HUDEP-2 (cell line): Measurements from ENCODE around the gene LCOR.
"Not testable (repeated sequence)": the region's sequence is repeated elsewhere in the genome, so short reads cannot be mapped to it uniquely, and the experiment has no call there.

ENCODE experiments used
- DNase-seq, 76 experiments: peaks; one replicate each; lab custom pipeline; 2025; ENCODE audit not compliant: unreplicated experiment in 76 of 76; lab: John Stamatoyannopoulos, UW

The LCOR gene

GRCh38 chr10:96831867-96832720 is at the start of gene LCOR:
Gene LCOR (plus strand): TSS chr10:96832298. CDS start chr10:96949058, 116,760 bp downstream.
- peak in 75 of 76 experiments; percentile 31 to 92 (median 83) for DNase-seq

- no peak for DNase-seq
Observed at GRCh38 chr10:96784253-96784652, 47.8 kb upstream of the LCOR start.

DNA sequence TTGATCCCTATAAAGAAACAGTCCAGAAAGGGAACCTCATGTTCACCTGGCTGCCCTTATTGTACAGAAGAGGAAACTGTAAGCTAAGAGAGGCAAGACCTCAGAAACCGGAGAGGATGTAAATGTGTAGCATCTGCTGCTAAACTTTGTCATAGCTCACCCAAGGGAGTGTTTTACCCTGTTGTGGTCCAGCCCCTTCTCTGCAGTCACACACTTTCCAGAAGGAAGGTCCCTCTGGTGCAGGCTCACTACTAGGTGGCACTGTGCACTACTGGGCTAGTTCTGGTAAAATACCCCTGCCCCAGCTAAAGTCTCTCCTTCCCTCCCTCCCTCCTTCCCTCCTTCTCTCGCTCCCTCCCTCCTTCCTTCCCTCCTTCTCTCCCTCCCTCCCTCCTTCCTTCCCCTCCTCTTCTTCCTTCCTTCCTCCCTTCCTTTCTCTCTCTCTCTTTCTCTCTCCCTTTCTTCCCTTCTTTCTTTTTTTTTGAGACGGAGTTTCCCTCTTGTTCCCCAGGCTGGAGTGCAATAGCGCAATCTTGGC is 42.5 kb upstream of the LCOR start:
- DNase-seq: no peak

GRCh38 chr10:96791902-96792301 is 40.2 kb upstream of the LCOR start:
- DNase-seq: no peak

DNA sequence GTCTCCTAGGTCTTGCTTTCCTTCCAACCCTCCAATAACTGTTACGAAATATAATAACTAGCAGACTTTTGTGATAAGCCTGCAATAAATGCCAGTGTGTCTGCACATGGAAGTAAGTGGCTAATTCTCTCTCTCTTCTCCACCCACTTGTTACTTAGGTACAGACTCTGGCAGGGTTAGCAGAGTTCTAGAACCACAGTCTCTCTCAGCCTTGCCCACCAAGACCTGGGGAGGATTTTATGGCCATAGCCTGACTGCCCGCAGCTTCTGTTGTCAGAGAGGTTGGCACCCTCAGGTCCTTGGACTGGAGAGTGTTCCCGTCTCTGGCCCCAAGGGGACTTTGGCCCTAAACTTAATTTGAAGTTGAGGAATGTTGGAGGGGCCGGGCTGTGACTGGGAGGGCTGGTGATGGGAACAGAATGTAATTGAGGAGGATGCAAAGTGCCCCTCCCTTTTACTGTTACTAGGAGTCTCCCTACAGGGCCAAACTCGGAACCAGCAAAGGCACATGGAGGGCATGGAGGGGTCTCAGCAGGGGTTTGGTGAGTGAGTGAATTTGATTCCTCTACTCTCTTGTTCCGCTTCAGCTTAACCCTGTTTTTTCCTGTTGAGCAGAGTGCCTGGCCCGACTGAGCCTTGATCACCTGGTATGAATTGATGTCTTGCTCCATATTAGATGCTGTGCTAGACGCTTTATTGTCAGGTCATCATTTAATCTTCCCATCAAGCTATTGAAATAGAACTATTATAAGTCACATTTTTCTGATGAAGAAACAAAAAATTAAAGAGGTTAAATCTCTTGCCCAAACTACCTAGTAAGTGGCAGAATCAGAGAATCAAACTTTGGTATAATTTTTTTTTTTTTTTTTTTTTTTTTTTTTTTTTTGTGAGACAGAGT is 37.0 kb upstream of the LCOR start:
- no peak for DNase-seq

DNA sequence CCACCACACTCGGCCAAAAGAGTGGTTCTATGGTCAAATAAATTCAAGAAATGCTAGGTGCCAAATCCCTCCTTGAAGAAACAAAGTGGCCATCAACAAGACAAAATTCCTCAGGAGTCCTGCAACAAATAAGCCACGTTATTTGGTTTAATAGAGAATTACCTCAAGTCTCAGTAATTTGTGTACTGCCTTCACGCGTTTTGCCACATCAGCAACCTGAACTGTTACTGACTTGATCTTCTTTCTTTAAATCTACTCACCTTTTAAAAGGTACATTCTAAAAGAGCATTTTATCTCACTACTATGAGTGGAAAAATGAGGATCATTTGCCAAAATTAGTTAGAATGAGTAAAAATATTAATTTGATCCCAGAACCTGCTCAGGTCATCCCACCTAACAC is 34.6 kb upstream of the LCOR start:
- no peak for DNase-seq

DNA sequence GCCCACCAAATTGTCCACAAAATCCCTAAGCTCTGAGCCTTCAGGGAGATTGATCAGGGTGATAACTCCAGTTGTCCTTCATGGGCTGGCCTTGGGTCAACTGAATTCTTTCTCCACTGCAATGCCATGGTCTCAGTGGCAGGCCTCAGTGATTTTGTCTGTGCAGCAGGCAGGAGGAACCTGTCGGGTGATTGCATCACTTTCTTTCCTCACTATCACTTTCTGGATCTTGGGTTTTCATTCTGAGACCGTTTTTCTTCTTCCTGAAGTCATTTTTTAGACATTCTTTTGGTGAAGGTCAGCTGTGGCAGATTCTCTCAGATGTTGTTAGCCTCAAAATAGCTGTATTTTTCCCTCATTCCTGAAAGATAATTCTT is 28.8 kb upstream of the LCOR start:
- DNase-seq: no peak

- no peak for DNase-seq
Observed at GRCh38 chr10:96814264-96814663, 17.8 kb upstream of the LCOR start.

DNA sequence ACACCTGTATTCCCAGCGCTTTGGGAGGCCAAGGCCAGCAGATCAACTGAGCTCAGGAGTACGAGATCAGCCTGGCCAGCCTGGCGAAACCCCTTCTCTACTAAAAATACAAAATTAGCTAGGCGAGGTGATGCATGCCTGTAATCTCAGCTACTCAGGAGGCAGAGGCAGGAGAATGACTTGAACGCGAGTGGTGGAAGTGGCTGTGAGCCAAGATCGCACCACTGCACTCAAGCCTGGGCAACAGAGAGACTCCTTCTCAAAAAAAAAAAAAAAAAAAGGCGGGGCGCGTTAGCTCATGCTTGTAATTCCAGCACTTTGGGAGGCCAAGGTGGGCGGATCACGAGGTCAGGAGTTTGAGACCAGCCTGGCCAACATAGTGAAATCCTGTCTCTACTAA is 13.1 kb upstream of the LCOR start:
- not testable (repeated sequence) for DNase-seq

DNA sequence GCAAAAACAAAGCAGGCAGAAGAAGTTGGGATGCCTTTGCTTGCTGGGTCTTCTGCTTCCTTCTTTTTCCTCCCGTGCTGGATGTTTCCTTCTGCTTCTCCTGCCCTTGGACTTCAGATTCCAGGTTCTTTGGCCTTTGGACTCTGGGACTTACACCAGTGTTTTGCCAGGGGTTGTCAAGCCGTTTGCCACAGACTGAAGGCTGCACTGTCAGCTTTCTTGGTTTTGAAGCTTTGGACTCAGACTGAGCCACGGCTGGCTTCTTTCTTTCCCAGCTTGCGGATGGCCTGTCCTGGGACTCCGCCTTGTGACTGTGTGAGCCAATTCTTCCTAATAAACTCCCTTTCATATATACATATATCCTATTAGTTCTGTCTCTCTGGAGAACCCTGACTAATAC is 11.3 kb upstream of the LCOR start:
- no peak for DNase-seq

DNA sequence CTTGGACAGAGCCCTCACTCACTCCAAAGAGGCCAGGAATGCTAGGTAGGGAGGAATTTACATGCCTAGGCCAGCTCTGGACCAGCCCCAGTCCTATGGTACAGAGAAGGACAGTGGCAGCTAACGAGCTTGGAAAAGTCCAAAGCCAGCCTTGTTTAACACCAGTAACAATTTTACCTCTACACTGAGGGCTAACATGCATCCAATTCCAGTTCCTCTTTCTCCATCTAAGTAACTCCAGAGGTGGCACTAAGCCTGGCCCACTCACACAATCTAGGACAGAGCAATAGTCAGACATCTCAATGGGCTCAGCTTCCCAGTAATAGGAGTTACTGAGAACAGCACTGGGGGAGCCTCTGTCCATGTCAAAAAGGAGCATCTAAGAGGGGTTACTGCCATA is 5.7 kb upstream of the LCOR start:
- DNase-seq: no peak

DNA sequence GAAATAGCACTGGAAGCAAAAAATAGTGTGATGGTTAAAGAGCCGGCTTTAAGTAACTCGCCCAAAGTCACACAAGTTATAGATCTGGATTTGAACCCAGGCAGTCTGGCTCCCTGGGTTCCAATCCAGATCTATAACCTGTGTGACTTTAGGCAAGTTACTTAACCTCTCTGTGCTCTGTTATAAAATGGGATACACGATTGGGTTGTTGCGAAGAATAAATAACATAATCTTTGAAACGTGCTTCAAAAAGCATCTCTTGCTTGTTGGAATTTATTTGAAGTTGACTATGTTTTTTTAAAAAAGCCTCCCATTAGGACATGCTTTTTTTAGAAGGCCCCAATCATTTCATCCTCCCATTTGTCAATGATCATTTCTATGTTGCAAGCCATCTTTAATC is 3.5 kb upstream of the LCOR start:
- DNase-seq: no peak

- peak in 63 of 76 experiments; percentile 4 to 78 (median 37) for DNase-seq
Observed at GRCh38 chr10:96829029-96829773, 2.9 kb upstream of the LCOR start.

DNA sequence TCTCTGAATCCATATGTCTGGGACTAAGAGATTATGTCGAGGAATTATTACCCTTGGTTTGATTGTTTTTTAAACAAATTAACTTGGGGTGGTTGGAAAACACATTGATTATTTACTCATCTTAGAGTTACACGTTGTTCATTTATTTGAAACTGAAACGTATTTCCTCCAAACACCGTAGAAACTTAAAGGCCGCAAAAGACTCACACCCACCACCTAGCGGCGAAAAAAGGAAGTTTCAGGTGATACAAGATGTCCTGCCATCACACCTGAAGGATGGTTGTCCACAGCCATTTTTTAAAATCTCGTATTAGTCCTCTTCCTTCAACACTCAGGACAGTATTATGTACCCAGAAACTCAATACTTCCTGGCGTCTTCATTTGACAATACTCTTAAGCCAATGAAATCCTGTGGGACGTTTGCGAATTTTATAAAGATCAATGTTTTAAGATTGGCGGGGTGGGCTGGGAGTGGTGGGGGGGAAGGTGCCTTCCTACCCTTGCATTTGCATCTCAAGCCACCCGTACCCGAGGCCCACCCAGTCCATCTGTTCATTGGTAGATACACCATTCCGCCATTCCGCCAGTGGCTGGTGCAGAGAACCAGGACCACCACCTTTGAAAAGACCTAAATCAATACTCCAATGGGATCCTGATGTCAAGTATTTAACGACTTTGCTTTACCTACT is 1.4 kb upstream of the LCOR start:
- DNase-seq: peak in 70 of 76 experiments; percentile 5 to 80 (median 47)

DNA sequence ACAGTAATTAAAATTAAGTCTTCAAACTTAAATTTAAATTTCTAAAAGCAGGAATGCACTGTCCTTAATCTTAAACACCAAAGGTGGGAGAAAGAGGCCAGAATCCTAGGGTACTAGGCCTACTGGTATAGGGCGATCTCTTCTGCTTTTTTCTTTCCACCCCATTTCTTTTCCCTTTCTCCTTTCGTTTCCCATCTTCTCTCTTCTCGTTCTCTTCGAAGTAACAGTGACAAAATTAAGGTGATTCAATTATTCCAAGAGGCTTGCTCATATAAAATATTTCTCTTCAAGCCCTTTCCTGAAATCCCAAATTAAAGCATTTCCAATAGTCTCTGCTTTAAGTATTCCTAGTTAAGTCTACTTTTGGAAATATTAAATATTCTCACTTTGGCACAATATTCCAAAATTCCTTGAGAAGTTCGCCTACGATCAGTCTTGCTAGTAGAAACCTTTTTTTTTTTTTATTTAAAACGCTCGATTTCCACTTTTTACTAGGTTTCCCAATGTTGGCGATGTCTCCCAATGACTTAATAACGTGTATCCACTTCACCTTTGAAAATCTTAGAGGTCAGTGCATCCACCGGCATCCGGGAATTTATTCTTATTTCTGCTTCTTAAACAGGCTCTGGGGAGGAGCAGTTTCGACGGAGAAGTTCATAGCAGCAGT is 765 bp upstream of the LCOR start:
- DNase-seq: no peak

DNA sequence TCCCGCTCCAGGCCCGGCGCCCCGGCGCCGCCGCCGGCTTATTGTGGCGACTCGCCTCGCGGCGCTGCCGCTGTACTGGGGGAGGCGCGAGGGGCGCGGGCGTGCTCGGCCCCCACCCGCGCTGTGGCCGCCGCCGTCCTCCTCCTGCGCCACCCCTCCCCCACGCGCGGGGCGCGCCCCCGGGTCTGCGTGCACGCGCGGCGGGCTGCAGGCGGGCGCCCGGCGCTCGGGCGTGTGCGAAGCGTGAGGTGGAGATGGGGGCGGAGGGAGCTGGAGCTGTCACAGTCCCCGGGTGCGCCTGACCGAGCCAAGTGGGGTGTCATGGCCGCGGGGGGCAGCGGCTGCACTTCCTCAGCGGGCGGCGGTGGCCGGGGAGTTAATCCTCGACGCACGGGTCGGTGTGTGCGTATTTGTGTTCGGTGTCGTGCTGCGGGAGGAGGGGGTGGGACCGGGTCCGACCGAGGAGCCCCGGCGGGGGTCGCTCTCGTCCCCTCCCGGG is 672 bp downstream of the LCOR start:
- DNase-seq: peak in 69 of 76 experiments; percentile 30 to 86 (median 72)

GRCh38 chr10:96833220-96834001 is 1.3 kb downstream of the LCOR start:
- peak in 3 of 76 experiments; percentile 3 to 7 (median 6) for DNase-seq

DNA sequence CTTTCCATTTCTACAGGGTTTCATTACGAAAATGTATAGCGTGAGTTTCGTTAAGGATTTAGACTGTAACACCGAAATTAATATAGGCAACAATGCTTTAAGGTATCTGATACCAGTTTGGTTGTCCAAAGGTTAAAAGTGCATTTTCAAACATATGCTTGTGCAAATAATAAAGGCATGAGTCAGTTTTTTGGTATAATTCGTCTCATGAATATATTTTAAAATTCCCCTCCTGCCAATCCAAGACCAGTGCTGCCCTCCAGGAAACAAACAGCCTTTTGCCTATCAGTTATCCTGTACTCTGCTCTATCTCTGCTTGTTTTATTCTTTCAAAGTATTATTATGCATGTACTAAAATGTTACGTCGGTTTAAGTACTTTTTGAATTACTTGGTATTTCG is 2.0 kb downstream of the LCOR start:
- DNase-seq: peak in 1 of 76 experiments; percentile 13
